Activated CD4-positive, alpha-beta memory T cell treated with anti-CD3 and anti-CD28 coated beads for 36 hours (primary cell): Measurements from ENCODE around the gene LDHA. TPM values are rescaled to one million over a fixed set of nuclear protein-coding genes. Genes with fewer than 3 reads are reported as not detected.

Experiments
- CTCF ChIA-PET: fragments of 350-600 bp; sonication (Branson Sonifier 250); formaldehyde crosslinking; loops from one replicate; lab custom pipeline; 2021; ENCODE audit warnings: antibody characterized with exemption, inconsistent platforms; lab: Charles Lee
- POLR2A ChIA-PET: fragments of 350-600 bp; sonication (Branson Sonifier 250); formaldehyde crosslinking; loops from one replicate; lab custom pipeline; 2021; ENCODE audit warnings: antibody characterized with exemption; lab: Charles Lee
- DNase-seq: peaks from one replicate; pipeline ENCODE4 v3.0.0-alpha.2; 2020
- H3K27ac Mint-ChIP-seq: one replicate; pipeline ENCODE4 v1.8.0; 2021; ENCODE audit warnings: mixed read lengths
- H3K27me3 Mint-ChIP-seq: one replicate; pipeline ENCODE4 v1.8.0; 2021; ENCODE audit warnings: mixed read lengths
- H3K36me3 Mint-ChIP-seq: one replicate; pipeline ENCODE4 v1.8.0; 2021; ENCODE audit warnings: mixed read lengths
- H3K4me1 Mint-ChIP-seq: one replicate; pipeline ENCODE4 v1.8.0; 2021; ENCODE audit warnings: low read depth, mixed read lengths
- H3K4me3 Mint-ChIP-seq: one replicate; pipeline ENCODE4 v1.8.0; 2021; ENCODE audit warnings: mild to moderate bottlenecking, mixed read lengths
- H3K9me3 Mint-ChIP-seq: one replicate; pipeline ENCODE4 v1.8.0; 2021; ENCODE audit warnings: mixed read lengths
- intact Hi-C: fragments of 100-400 bp; cut with micrococcal nuclease; formaldehyde crosslinking; loops from one replicate; pipeline ENCODE4 v1.15.1; 2023
- total RNA-seq, 2 experiments: library from RNA; stranded (reverse); gene quantifications; one replicate each; pipeline ENCODE4 v1.2.3, GENCODE V29; 2021

LDHA gene
- total RNA-seq, result 1,000 to 10,000 TPM; 1,556 to 1,579 TPM

GRCh38 chr11:18394275-18394927 is at the start of gene LDHA:
Gene LDHA (plus strand): TSS chr11:18394563. CDS start chr11:18396843, 2,280 bp downstream.
- CTCF ChIA-PET, result interaction anchor here (0.6 to 4.8 kb wide), 6 partner anchors 10 to 327 kb away, joined by 3 to 38 read pairs (median 4); partner anchors contain the start of genes GTF2H1 and HPS5
- Mint-ChIP-seq H3K9me3 (no peaks in the 10 kb centered on the region), H3K36me3 (peaks cover 47% of the 10 kb centered on the region), H3K4me1 (peaks cover 57% of the 10 kb centered on the region), H3K4me3 (peak within 1 kb of the TSS; percentile 98), H3K27me3 (no peaks in the 10 kb centered on the region), H3K27ac (peak within 1 kb of the TSS; percentile 98)
- POLR2A ChIA-PET, result interaction anchor here (0.6 to 7.3 kb wide), 12 partner anchors 10 to 239 kb away, joined by 3 to 175 read pairs (median 8); partner anchors contain the start of genes GTF2H1, HPS5, SPTY2D1 and TSG101
- intact Hi-C loops, result loop anchor here (1.0 to 10.0 kb wide), 6 partner anchors 10 to 290 kb away; partner anchors contain the start of genes GTF2H1, HPS5, SAAL1 and SPTY2D1
- DNase-seq, result peak; percentile 99

DNA sequence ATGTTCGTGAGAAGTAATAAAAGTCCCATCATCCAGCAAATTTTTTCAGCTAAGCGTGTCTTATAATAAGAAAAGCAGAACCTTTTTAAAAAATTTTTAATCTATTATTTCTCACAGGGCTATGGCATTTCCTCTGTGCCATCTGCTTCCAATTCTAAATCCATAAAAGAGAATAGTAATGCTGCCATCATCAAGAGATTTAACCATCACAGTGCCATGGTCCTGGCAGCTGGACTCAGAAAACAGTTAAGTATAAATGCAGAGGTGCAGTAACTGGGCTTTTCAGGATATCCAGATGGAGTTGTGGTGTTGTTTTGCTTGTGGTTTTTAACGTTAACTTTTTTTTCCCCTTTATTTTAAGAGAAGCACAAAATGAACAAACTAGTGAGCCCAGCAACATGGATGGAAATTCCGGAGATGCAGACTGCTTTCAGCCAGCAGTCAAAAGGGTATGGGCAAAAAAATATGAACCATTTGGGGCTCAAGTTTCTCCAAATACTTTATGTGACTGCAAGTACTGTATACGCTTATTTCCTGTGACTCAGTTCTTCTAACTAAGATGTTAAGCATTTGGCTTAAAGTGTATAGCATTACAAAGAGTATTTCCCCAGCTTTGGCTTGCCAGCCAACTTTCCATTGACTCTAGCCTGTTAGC is 46.8 kb upstream of the LDHA start:
- Mint-ChIP-seq H3K36me3 (peaks cover 41% of the 10 kb centered on the region), H3K27ac (no peak overlapping the region), H3K27me3 (no peaks in the 10 kb centered on the region)

GRCh38 chr11:18352581-18352980 is 41.8 kb upstream of the LDHA start:
- H3K4me1 Mint-ChIP-seq, result peaks cover 6% of the 10 kb centered on the region
- intact Hi-C loops, result no loop called here
- no peak for DNase-seq
- H3K27me3 Mint-ChIP-seq, result no peaks in the 10 kb centered on the region
- peaks cover 41% of the 10 kb centered on the region for H3K36me3 Mint-ChIP-seq
- POLR2A ChIA-PET, result no interaction called here
- H3K4me3 Mint-ChIP-seq, result no peak overlapping the region
- CTCF ChIA-PET, result no interaction called here
- H3K27ac Mint-ChIP-seq, result no peak overlapping the region
- no peaks in the 10 kb centered on the region for H3K9me3 Mint-ChIP-seq

More for the DNA sequence above, 46.8 kb upstream of the LDHA start:
- intact Hi-C loops, result no loop called here
- ChIA-PET CTCF (interaction anchor here (2.0 kb wide), 1 partner anchor 39 kb away, joined by 4 read pairs; no protein-coding TSS in a partner anchor), POLR2A (no interaction called here)
- no peak for DNase-seq
- H3K4me3 Mint-ChIP-seq, result no peak overlapping the region
- H3K9me3 Mint-ChIP-seq, result no peaks in the 10 kb centered on the region
- H3K4me1 Mint-ChIP-seq, result peaks cover 6% of the 10 kb centered on the region

DNA sequence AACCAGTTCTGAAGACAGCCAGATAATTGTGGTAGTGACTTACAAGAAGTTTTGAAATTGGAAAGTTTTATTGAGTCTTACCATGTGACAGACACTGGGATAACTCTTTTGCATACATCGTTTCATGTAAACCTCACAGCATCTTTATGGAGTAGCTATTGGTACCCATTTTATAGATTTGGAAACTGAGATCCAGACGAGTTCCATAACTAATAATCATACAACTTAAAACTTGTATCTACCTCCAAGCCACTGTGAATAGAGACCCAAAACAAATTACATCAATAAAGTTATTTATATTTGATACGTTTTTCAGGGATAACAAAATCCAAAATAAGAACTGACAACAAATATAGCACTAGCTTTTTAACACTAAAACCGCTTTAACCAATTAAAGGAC is 35.7 kb upstream of the LDHA start:
- CTCF ChIA-PET, result no interaction called here
- Mint-ChIP-seq H3K9me3 (no peaks in the 10 kb centered on the region), H3K27ac (no peak overlapping the region), H3K27me3 (no peaks in the 10 kb centered on the region), H3K4me1 (no peaks in the 10 kb centered on the region), H3K4me3 (no peak overlapping the region), H3K36me3 (peaks cover 30% of the 10 kb centered on the region)
- DNase-seq, result no peak
- POLR2A ChIA-PET, result no interaction called here
- intact Hi-C loops, result no loop called here

DNA sequence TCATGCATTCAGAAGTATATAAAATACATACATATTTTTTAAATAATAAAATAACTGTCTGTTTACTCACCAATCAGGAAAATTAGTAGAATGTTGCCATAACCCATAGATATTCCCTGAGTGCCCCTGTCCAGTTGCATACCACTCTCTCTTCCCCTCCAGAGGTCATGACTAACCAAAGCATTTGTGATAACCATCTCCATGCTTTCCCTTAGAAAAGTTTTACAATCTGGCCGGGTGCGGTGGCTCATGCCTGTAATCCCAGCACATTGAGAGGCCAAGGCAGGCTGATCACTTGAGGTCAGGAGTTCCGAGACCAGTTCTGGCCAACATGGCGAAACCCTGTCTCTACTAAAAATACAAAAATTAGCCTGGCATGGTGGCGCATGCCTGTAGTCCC is 33.2 kb upstream of the LDHA start:
- Mint-ChIP-seq H3K27ac (no peak overlapping the region), H3K4me3 (no peak overlapping the region), H3K27me3 (no peaks in the 10 kb centered on the region), H3K36me3 (peaks cover 35% of the 10 kb centered on the region), H3K9me3 (no peaks in the 10 kb centered on the region), H3K4me1 (peaks cover 6% of the 10 kb centered on the region)
- ChIA-PET CTCF (no interaction called here), POLR2A (no interaction called here)
- intact Hi-C loops, result no loop called here
- no peak for DNase-seq

- H3K27ac Mint-ChIP-seq, result no peak overlapping the region
- no peaks in the 10 kb centered on the region for H3K9me3 Mint-ChIP-seq
- H3K27me3 Mint-ChIP-seq, result no peaks in the 10 kb centered on the region
- intact Hi-C loops, result no loop called here
- H3K4me1 Mint-ChIP-seq, result peaks cover 13% of the 10 kb centered on the region
- POLR2A ChIA-PET, result interaction anchor here (1.9 kb wide), 1 partner anchor 30 kb away, joined by 8 read pairs; the partner anchor contains the start of gene LDHA
- no peak overlapping the region for H3K4me3 Mint-ChIP-seq
- DNase-seq, result no peak
- peaks cover 31% of the 10 kb centered on the region for H3K36me3 Mint-ChIP-seq
- CTCF ChIA-PET, result no interaction called here
Measured at GRCh38 chr11:18364495-18365073, 29.8 kb upstream of the LDHA start.

DNA sequence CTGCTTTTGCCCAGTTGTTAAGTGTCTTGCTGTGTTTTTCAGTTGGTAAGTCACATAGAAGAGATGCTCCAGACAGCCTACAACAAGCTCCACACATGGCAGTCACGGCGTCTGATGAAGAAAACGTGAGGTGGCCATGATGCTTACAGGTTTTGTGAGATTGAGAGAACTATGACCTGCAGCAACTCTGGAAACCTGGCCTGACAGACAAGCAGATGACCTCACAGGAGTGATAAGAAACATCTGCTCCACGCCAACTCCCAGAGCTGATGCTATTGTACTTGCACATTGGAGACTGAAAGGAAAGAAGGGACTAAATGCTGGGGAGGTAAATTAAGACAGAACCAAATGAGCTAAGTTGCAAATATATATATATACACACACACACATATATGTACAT is 28.6 kb upstream of the LDHA start:
- no peak for DNase-seq
- no peaks in the 10 kb centered on the region for H3K27me3 Mint-ChIP-seq
- peaks cover 13% of the 10 kb centered on the region for H3K4me1 Mint-ChIP-seq
- intact Hi-C loops, result no loop called here
- ChIA-PET CTCF (no interaction called here), POLR2A (interaction anchor here (1.9 kb wide), 1 partner anchor 29 kb away, joined by 8 read pairs; the partner anchor contains the start of gene LDHA)
- no peak overlapping the region for H3K27ac Mint-ChIP-seq
- H3K36me3 Mint-ChIP-seq, result peaks cover 31% of the 10 kb centered on the region
- no peak overlapping the region for H3K4me3 Mint-ChIP-seq
- H3K9me3 Mint-ChIP-seq, result no peaks in the 10 kb centered on the region

DNA sequence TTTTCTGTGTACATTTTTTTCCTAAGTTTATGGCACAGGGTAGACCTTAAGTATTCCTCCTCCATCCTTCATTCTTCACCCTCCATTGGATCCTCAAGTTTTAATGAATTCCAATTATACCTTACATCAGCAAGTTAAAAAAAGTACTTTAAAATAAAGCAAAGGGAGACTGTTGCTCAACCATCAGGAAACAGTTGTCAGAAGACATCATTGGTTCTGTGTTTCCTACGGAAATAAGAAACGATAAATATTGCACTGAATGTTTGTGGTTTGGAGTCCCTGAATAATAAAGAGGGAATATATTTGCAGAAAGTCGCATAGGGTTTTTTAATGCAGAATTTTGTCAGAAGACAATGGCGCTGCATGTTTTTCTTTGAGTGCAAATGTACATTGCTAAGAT is 28.1 kb upstream of the LDHA start:
- H3K9me3 Mint-ChIP-seq, result no peaks in the 10 kb centered on the region
- intact Hi-C loops, result no loop called here
- no peak overlapping the region for H3K4me3 Mint-ChIP-seq
- peaks cover 29% of the 10 kb centered on the region for H3K36me3 Mint-ChIP-seq
- no peaks in the 10 kb centered on the region for H3K27me3 Mint-ChIP-seq
- ChIA-PET CTCF (no interaction called here), POLR2A (interaction anchor here (1.9 kb wide), 1 partner anchor 28 kb away, joined by 8 read pairs; the partner anchor contains the start of gene LDHA)
- no peak overlapping the region for H3K27ac Mint-ChIP-seq
- no peak for DNase-seq
- peaks cover 13% of the 10 kb centered on the region for H3K4me1 Mint-ChIP-seq

- ChIA-PET POLR2A (interaction anchor here (1.1 to 1.5 kb wide), 3 partner anchors 16 to 28 kb away, joined by 3 to 7 read pairs (median 6); partner anchors contain the start of gene LDHA), CTCF (interaction anchor here (0.6 kb wide), 1 partner anchor 194 kb away, joined by 3 read pairs; no protein-coding TSS in a partner anchor)
- Mint-ChIP-seq H3K9me3 (no peaks in the 10 kb centered on the region), H3K27ac (peak overlapping the region; percentile 49), H3K4me1 (peaks cover 13% of the 10 kb centered on the region), H3K4me3 (no peak overlapping the region), H3K27me3 (no peaks in the 10 kb centered on the region), H3K36me3 (peaks cover 27% of the 10 kb centered on the region)
- intact Hi-C loops, result no loop called here
- DNase-seq, result no peak
Measured at GRCh38 chr11:18367431-18367830, 26.9 kb upstream of the LDHA start.

GRCh38 chr11:18368221-18368620 is 26.1 kb upstream of the LDHA start:
- Mint-ChIP-seq H3K4me1 (peaks cover 13% of the 10 kb centered on the region), H3K36me3 (peaks cover 27% of the 10 kb centered on the region), H3K9me3 (no peaks in the 10 kb centered on the region), H3K27ac (peak overlapping the region; percentile 10), H3K4me3 (no peak overlapping the region), H3K27me3 (no peaks in the 10 kb centered on the region)
- no peak for DNase-seq
- POLR2A ChIA-PET, result interaction anchor here (1.1 to 1.4 kb wide), 2 partner anchors 16 to 26 kb away, joined by 3 to 6 read pairs; partner anchors contain the start of gene LDHA
- intact Hi-C loops, result no loop called here
- CTCF ChIA-PET, result no interaction called here

GRCh38 chr11:18369398-18369797 is 25.0 kb upstream of the LDHA start:
- Mint-ChIP-seq H3K36me3 (peaks cover 20% of the 10 kb centered on the region), H3K4me1 (peaks cover 13% of the 10 kb centered on the region), H3K27ac (peak overlapping the region; percentile 45), H3K4me3 (no peak overlapping the region), H3K27me3 (no peaks in the 10 kb centered on the region), H3K9me3 (no peaks in the 10 kb centered on the region)
- CTCF ChIA-PET, result interaction anchor here (0.7 to 1.2 kb wide), 2 partner anchors 19 to 132 kb away, joined by 3 read pairs; no protein-coding TSS in a partner anchor
- POLR2A ChIA-PET, result no interaction called here
- intact Hi-C loops, result no loop called here
- DNase-seq, result no peak

GRCh38 chr11:18371279-18371678 is 23.1 kb upstream of the LDHA start:
- DNase-seq, result no peak
- Mint-ChIP-seq H3K27ac (no peak overlapping the region), H3K4me3 (no peak overlapping the region), H3K9me3 (no peaks in the 10 kb centered on the region), H3K27me3 (no peaks in the 10 kb centered on the region), H3K4me1 (peaks cover 5% of the 10 kb centered on the region), H3K36me3 (peaks cover 9% of the 10 kb centered on the region)
- POLR2A ChIA-PET, result interaction anchor here (0.9 kb wide), 1 partner anchor 25 kb away, joined by 3 read pairs; no protein-coding TSS in a partner anchor
- intact Hi-C loops, result no loop called here
- CTCF ChIA-PET, result no interaction called here
